HepG2 (cell line): ENCODE measurements around the gene FCHSD1. TPM values are rescaled to one million over a fixed set of nuclear protein-coding genes. Genes with fewer than 3 reads are reported as not detected.

ENCODE experiments used
- FIP1L1 ChIP-seq: fragments of 200-400 bp; formaldehyde crosslinking; IDR thresholded peaks from 2 replicates; pipeline ENCODE4 v1.6.1; 2018; ENCODE audit warnings: low read depth, mild to moderate bottlenecking, low read length, moderate library complexity, borderline replicate concordance; ENCODE audit not compliant: insufficient read depth
- HIVEP1 ChIP-seq: sonication (generic); formaldehyde crosslinking; IDR thresholded peaks from 2 replicates; pipeline ENCODE4 v1.4.0; 2020; ENCODE audit warnings: mild to moderate bottlenecking, missing genetic modification reagents
- HNF1B ChIP-seq: sonication (generic); formaldehyde crosslinking; IDR thresholded peaks from 2 replicates; pipeline ENCODE4 v1.5.1; 2020; ENCODE audit warnings: mild to moderate bottlenecking, moderate library complexity, missing genetic modification reagents
- MLLT10 ChIP-seq: sonication (generic); formaldehyde crosslinking; IDR thresholded peaks from 2 replicates; pipeline ENCODE4 v1.4.0; 2020; ENCODE audit warnings: missing genetic modification reagents
- NCOR1 ChIP-seq: fragments of 200-600 bp; sonication (generic); IDR thresholded peaks from 2 replicates; pipeline ENCODE4 v1.7.0; 2017; ENCODE audit warnings: antibody characterized with exemption, low read length, borderline replicate concordance
- SAP130 ChIP-seq: IDR thresholded peaks from 2 replicates; pipeline ENCODE4 v1.6.1; 2016; ENCODE audit warnings: low read depth
- ZNF160 ChIP-seq: sonication (generic); formaldehyde crosslinking; IDR thresholded peaks from 2 replicates; pipeline ENCODE4 v1.8.0; 2022; ENCODE audit warnings: mild to moderate bottlenecking, inconsistent platforms, missing genetic modification reagents
- ZNF280D ChIP-seq: sonication (generic); formaldehyde crosslinking; IDR thresholded peaks from 2 replicates; pipeline ENCODE4 v1.5.1; 2020; ENCODE audit warnings: mild to moderate bottlenecking, missing genetic modification reagents
- ZNF414 ChIP-seq: sonication (generic); formaldehyde crosslinking; IDR thresholded peaks from 2 replicates; pipeline ENCODE4 v1.5.0; 2020; ENCODE audit warnings: missing genetic modification reagents
- ZNF451 ChIP-seq: sonication (generic); formaldehyde crosslinking; IDR thresholded peaks from 2 replicates; pipeline ENCODE4 v1.5.0; 2020; ENCODE audit warnings: mild to moderate bottlenecking, missing genetic modification reagents
- ZNF512B ChIP-seq: sonication (generic); formaldehyde crosslinking; IDR thresholded peaks from 2 replicates; pipeline ENCODE4 v1.5.1; 2020; ENCODE audit warnings: missing genetic modification reagents, mild to moderate bottlenecking, borderline replicate concordance
- ZNF574 ChIP-seq: sonication (generic); formaldehyde crosslinking; IDR thresholded peaks from 2 replicates; pipeline ENCODE4 v1.4.0; 2020; ENCODE audit warnings: missing genetic modification reagents
- ZNF800 ChIP-seq: sonication (generic); formaldehyde crosslinking; IDR thresholded peaks from 2 replicates; pipeline ENCODE4 v1.4.0; 2020; ENCODE audit warnings: missing genetic modification reagents
- polyA plus RNA-seq, 8 experiments: library from polyadenylated mRNA; depleted of rRNA in 3 of 8; stranded (reverse) in 7 of 8; unstranded in 1 of 8; fragments of >200 nt; fragmentation: Illumina TruSeq in 4 of 8; extraction: Trizol in 4 of 8; gene quantifications; 2 replicates each; pipeline versions ENCODE4 v1.2.1 to v1.2.3, GENCODE V29; 2011 to 2016; ENCODE audit warnings: low read depth in 4 of 8, missing spikeins in 1 of 8, mixed read lengths in 1 of 8; ENCODE audit not compliant: insufficient read depth in 1 of 8
- total RNA-seq, 5 experiments: library from RNA; depleted of rRNA; stranded (reverse); fragments of >200 nt; fragmentation: Illumina TruSeq; extraction: Trizol; gene quantifications; 2 replicates each; pipeline ENCODE4 v1.2.3, GENCODE V29; 2016; ENCODE audit warnings: low read depth in 1 of 5

Gene FCHSD1
- total and polyA plus RNA-seq, 2 of the 13 experiments (the other 11 are each of a cell fraction or from before 2014, with no cell fraction given), result 5.5 to 15.4 TPM

- TF ChIP-seq ZNF160 (CRISPR knock-in tag), result 0 out of 2 replicates have a peak, but pooled peaks have one; percentile 27
- peak; percentile 69; the same call in 1 of the 2 replicates for TF ChIP-seq ZNF414 (CRISPR knock-in tag)
- TF ChIP-seq HNF1B (CRISPR knock-in tag), result peak; percentile 78; the same call in 1 of the 2 replicates
- no peak for TF ChIP-seq HIVEP1 (CRISPR knock-in tag)
- TF ChIP-seq ZNF512B (CRISPR knock-in tag), result no peak
- TF ChIP-seq SAP130 (CRISPR knock-in tag), result peak; percentile 79; the same call in 1 of the 2 replicates
- TF ChIP-seq NCOR1, result 0 out of 2 replicates have a peak, but pooled peaks have one; percentile 7
- 0 out of 2 replicates have a peak, but pooled peaks have one; percentile 20 for TF ChIP-seq FIP1L1
- TF ChIP-seq ZNF280D, result 0 out of 2 replicates have a peak, but pooled peaks have one; percentile 34
- TF ChIP-seq MLLT10, result no peak
- TF ChIP-seq ZNF451 (CRISPR knock-in tag), result peak; percentile 57; the same call in 1 of the 2 replicates
- TF ChIP-seq ZNF800 (CRISPR knock-in tag), result no peak
- TF ChIP-seq ZNF574, result peak; percentile 45
These were observed 14.7 kb downstream of the FCHSD1 start, which contains the start of the genes HDAC3 and RELL2 (continued) for GRCh38 chr5:141636413-141637122.
